GM12892 (cell line): ENCODE data around the gene AMBRA1.

Experiments used
- POLR2A ChIP-seq: IDR thresholded peaks from 2 replicates; pipeline ENCODE4 v1.6.1; 2011; ENCODE audit warnings: low read depth, low read length, control low read depth
- POLR2AphosphoS5 ChIP-seq: IDR thresholded peaks from 2 replicates; pipeline ENCODE4 v1.6.1; 2011; ENCODE audit warnings: low read depth, low read length, control low read depth

GRCh38 chr11:46480166-46480726, 113.6 kb downstream of the AMBRA1 start:
- TF ChIP-seq POLR2AphosphoS5 = no peak
- TF ChIP-seq POLR2A = no peak
